ENCODE results near the gene CECR2.

The CECR2 gene

GRCh38 chr22:17471886-17472535, 102.8 kb downstream of the CECR2 start:
- no peak for FAIRE-seq

- FAIRE-seq: no peak
Observed at GRCh38 chr22:17472932-17473331, 103.7 kb downstream of the CECR2 start.

GRCh38 chr22:17475318-17476230, 106.3 kb downstream of the CECR2 start:
- FAIRE-seq: no peak

GRCh38 chr22:17476838-17477237, 107.6 kb downstream of the CECR2 start:
- FAIRE-seq: no peak

- no peak for FAIRE-seq
Observed at GRCh38 chr22:17477391-17477833, 108.2 kb downstream of the CECR2 start.

- no peak for FAIRE-seq
Observed at GRCh38 chr22:17479135-17479534, 109.9 kb downstream of the CECR2 start.

- FAIRE-seq: no peak
Observed at GRCh38 chr22:17481424-17481823, 112.2 kb downstream of the CECR2 start.

- FAIRE-seq: no peak
Observed at GRCh38 chr22:17483688-17484372, 114.6 kb downstream of the CECR2 start.

GRCh38 chr22:17484608-17485007, 115.3 kb downstream of the CECR2 start:
- no peak for FAIRE-seq

GRCh38 chr22:17486313-17486712, 117.1 kb downstream of the CECR2 start:
- FAIRE-seq: no peak

GRCh38 chr22:17486719-17487118, 117.5 kb downstream of the CECR2 start:
- FAIRE-seq: no peak

- FAIRE-seq: no peak
Observed at GRCh38 chr22:17489101-17489500, 119.8 kb downstream of the CECR2 start.

GRCh38 chr22:17491090-17491640, 121.9 kb downstream of the CECR2 start:
- FAIRE-seq: no peak

- FAIRE-seq: no peak
Observed at GRCh38 chr22:17492247-17492646, 123.0 kb downstream of the CECR2 start.

- FAIRE-seq: no peak
Observed at GRCh38 chr22:17493419-17493981, 124.2 kb downstream of the CECR2 start.

GRCh38 chr22:17496841-17497240, 127.6 kb downstream of the CECR2 start:
- no peak for FAIRE-seq

- FAIRE-seq: no peak
Observed at GRCh38 chr22:17501679-17502285, 132.5 kb downstream of the CECR2 start.

GRCh38 chr22:17508110-17508509, 138.8 kb downstream of the CECR2 start:
- FAIRE-seq: no peak

GRCh38 chr22:17512960-17513359, 143.7 kb downstream of the CECR2 start:
- no peak for FAIRE-seq

GRCh38 chr22:17513612-17514011, 144.4 kb downstream of the CECR2 start:
- no peak for FAIRE-seq

GRCh38 chr22:17514084-17514483, 144.8 kb downstream of the CECR2 start:
- no peak for FAIRE-seq

- FAIRE-seq: no peak
Observed at GRCh38 chr22:17518406-17518805, 149.1 kb downstream of the CECR2 start.
